Natural killer cell (primary cell): ENCODE measurements around the gene CHD5. TPM values are rescaled to one million over a fixed set of nuclear protein-coding genes. Genes with fewer than 3 reads are reported as not detected.

Source experiments
- ATAC-seq, 3 donors: fragments of 150-1000 bp in 2 of 3; fragments of 200-7000 bp in 1 of 3; cut with Tn5 transposase; 1 replicate in 1 of 3; 2 replicates in 2 of 3; pipeline ENCODE4 v1.10.0; 2021; ENCODE audit warnings: mild to moderate bottlenecking in 2 of 3, moderate library complexity in 2 of 3
- DNase-seq, 2 donors: peaks; one replicate each; pipeline versions ENCODE4 v3.0.0 to v3.0.0-alpha.2; 2013 to 2021; ENCODE audit warnings: mixed read lengths in 1 of 2
- H3K27ac ChIP-seq: one replicate; pipeline ENCODE4 v1.5.1; 2013; ENCODE audit warnings: mild to moderate bottlenecking, low read length
- H3K27me3 ChIP-seq: one replicate; pipeline ENCODE4 v1.6.1; 2013; ENCODE audit warnings: low read length; ENCODE audit not compliant: control insufficient read depth, insufficient read depth
- H3K36me3 ChIP-seq: one replicate; pipeline ENCODE4 v1.6.1; 2013; ENCODE audit warnings: low read length; ENCODE audit not compliant: control insufficient read depth, insufficient read depth
- H3K4me1 ChIP-seq: one replicate; pipeline ENCODE4 v1.6.1; 2013; ENCODE audit warnings: low read length; ENCODE audit not compliant: control insufficient read depth, insufficient read depth
- H3K4me3 ChIP-seq: one replicate; pipeline ENCODE4 v1.5.1; 2013; ENCODE audit warnings: low read length
- H3K9me3 ChIP-seq: one replicate; pipeline ENCODE4 v1.6.1; 2013; ENCODE audit warnings: low read length; ENCODE audit not compliant: control insufficient read depth, insufficient read depth
- H3K27ac Mint-ChIP-seq, 2 donors: one replicate each; pipeline ENCODE4 v1.8.0; 2022; ENCODE audit warnings: mild to moderate bottlenecking in 2 of 2, mixed read lengths in 2 of 2, moderate library complexity in 1 of 2
- H3K27me3 Mint-ChIP-seq, 2 donors: one replicate each; pipeline ENCODE4 v1.8.0; 2022; ENCODE audit warnings: low read depth in 2 of 2, mixed read lengths in 2 of 2
- H3K36me3 Mint-ChIP-seq: one replicate; pipeline ENCODE4 v1.8.0; 2022; ENCODE audit warnings: mixed read lengths
- H3K4me1 Mint-ChIP-seq, 2 donors: one replicate each; pipeline ENCODE4 v1.8.0; 2022; ENCODE audit warnings: mixed read lengths in 2 of 2
- H3K4me3 Mint-ChIP-seq: one replicate; pipeline ENCODE4 v1.8.0; 2022; ENCODE audit warnings: mild to moderate bottlenecking, moderate library complexity, mixed read lengths
- H3K9me3 Mint-ChIP-seq, 2 donors: one replicate each; pipeline ENCODE4 v1.8.0; 2022; ENCODE audit warnings: mixed read lengths in 2 of 2
- CTCF ChIP-seq: fragments of 200-600 bp; IDR thresholded peaks from one replicate; pipeline ENCODE4 v1.8.0; 2022; ENCODE audit warnings: antibody characterized with exemption
- WGBS: methylation state at CpG from one replicate; pipeline ENCODE4 v1.1.7; 2013; ENCODE audit warnings: missing lambda C conversion rate; ENCODE audit not compliant: insufficient coverage; 5-methylcytosine and 5-hydroxymethylcytosine counted together
- intact Hi-C: fragments of 100-400 bp; cut with micrococcal nuclease; formaldehyde crosslinking; loops from one replicate; pipeline ENCODE4 v1.14.2; 2022
- total RNA-seq, 4 donors: library from RNA; stranded (reverse); fragments of 120-200 nt in 1 of 4; gene quantifications; one replicate each; pipeline versions ENCODE4 v1.2.3 to v1.2.4, GENCODE V29; 2013 to 2022

CHD5 gene
- total RNA-seq, 3 donors from 2014 or later (not counting 1 experiment from before 2014, with no cell fraction given): 0.34 to 1.2 (median 0.73) TPM

GRCh38 chr1:6072774-6073479 lies 107.2 kb downstream of the CHD5 start:
- no peak overlapping the region for H3K27ac Mint-ChIP-seq
- Histone ChIP-seq H3K36me3 (peaks cover 60% of the 10 kb centered on the region), H3K4me3 (no peak overlapping the region), H3K9me3 (no peaks in the 10 kb centered on the region), H3K27ac (no peak overlapping the region), H3K27me3 (no peaks in the 10 kb centered on the region), H3K4me1 (no peaks in the 10 kb centered on the region)
- H3K27me3 Mint-ChIP-seq: no peaks in the 10 kb centered on the region
- no peaks in the 10 kb centered on the region for H3K36me3 Mint-ChIP-seq
- ATAC-seq (peak in 1 of 3 donors; percentile 41), DNase-seq (no peak)
- WGBS: 95% methylated on average over 16 of the region's 17 CpGs
- intact Hi-C loops: no loop called here
- no peaks in the 10 kb centered on the region for H3K9me3 Mint-ChIP-seq
- H3K4me1 Mint-ChIP-seq: peaks cover 19 to 37% of the 10 kb centered on the region in 2 donors
- no peak overlapping the region for H3K4me3 Mint-ChIP-seq
- TF ChIP-seq CTCF: no peak

- peaks cover 59% of the 10 kb centered on the region for H3K36me3 ChIP-seq
- WGBS: 96% methylated on average over 13 of the region's 13 CpGs
- no peaks in the 10 kb centered on the region for H3K9me3 Mint-ChIP-seq
- no peak for TF ChIP-seq CTCF
- H3K4me3 Mint-ChIP-seq: no peak overlapping the region
- H3K27me3 Mint-ChIP-seq: no peaks in the 10 kb centered on the region
- intact Hi-C loops: no loop called here
- DNase-seq (no peak), ATAC-seq (no peak)
- peak overlapping the region in 1 of 2 donors; percentile 43 for H3K27ac Mint-ChIP-seq
- no peak overlapping the region for H3K27ac ChIP-seq
- no peaks in the 10 kb centered on the region for H3K36me3 Mint-ChIP-seq
- no peaks in the 10 kb centered on the region for H3K9me3 ChIP-seq
- H3K27me3 ChIP-seq: no peaks in the 10 kb centered on the region
- H3K4me1 Mint-ChIP-seq: peaks cover 27 to 41% of the 10 kb centered on the region in 2 donors
- no peak overlapping the region for H3K4me3 ChIP-seq
- no peaks in the 10 kb centered on the region for H3K4me1 ChIP-seq
Observed at GRCh38 chr1:6071219-6071618, 108.9 kb downstream of the CHD5 start.

- Mint-ChIP-seq H3K4me3 (no peak overlapping the region), H3K4me1 (peaks cover 27 to 41% of the 10 kb centered on the region in 2 donors), H3K36me3 (no peaks in the 10 kb centered on the region), H3K9me3 (no peaks in the 10 kb centered on the region), H3K27ac (peak overlapping the region in 1 of 2 donors; percentile 43), H3K27me3 (no peaks in the 10 kb centered on the region)
- WGBS: 95% methylated on average over 9 of the region's 9 CpGs
- peaks cover 58% of the 10 kb centered on the region for H3K36me3 ChIP-seq
- ATAC-seq: no peak
- no peak overlapping the region for H3K27ac ChIP-seq
- no peak for TF ChIP-seq CTCF
- H3K9me3 ChIP-seq: no peaks in the 10 kb centered on the region
- no peak overlapping the region for H3K4me3 ChIP-seq
- H3K27me3 ChIP-seq: no peaks in the 10 kb centered on the region
- no peaks in the 10 kb centered on the region for H3K4me1 ChIP-seq
- DNase-seq: no peak
- intact Hi-C loops: no loop called here
Observed at GRCh38 chr1:6070450-6070974, 109.6 kb downstream of the CHD5 start.
